H9 (cell line): ENCODE data around the gene HAVCR1. TPM values are rescaled to one million over a fixed set of nuclear protein-coding genes. Genes with fewer than 3 reads are reported as not detected.

Source experiments
- DNase-seq: peaks from one replicate; pipeline ENCODE4 v3.0.0-alpha.2; 2017
- H2AFZ ChIP-seq: one replicate; pipeline ENCODE4 v1.6.1; 2013; ENCODE audit warnings: mild to moderate bottlenecking, low read length, control low read depth, moderate library complexity
- H2AK5ac ChIP-seq: 2 replicates; pipeline ENCODE4 v1.6.1; 2013; ENCODE audit warnings: low read length, control low read depth, mixed read lengths; ENCODE audit not compliant: insufficient read length
- H2BK120ac ChIP-seq: one replicate; pipeline ENCODE4 v1.6.1; 2013; ENCODE audit warnings: low read depth, mild to moderate bottlenecking, low read length, control low read depth, inconsistent platforms; ENCODE audit not compliant: poor library complexity, severe bottlenecking
- H2BK12ac ChIP-seq: 2 replicates; pipeline ENCODE4 v1.6.1; 2013; ENCODE audit warnings: low read length, control low read depth, mixed read lengths, low read depth; ENCODE audit not compliant: insufficient read length
- H2BK15ac ChIP-seq: 2 replicates; pipeline ENCODE4 v1.6.1; 2013; ENCODE audit warnings: low read depth, low read length, control low read depth
- H2BK20ac ChIP-seq: one replicate; pipeline ENCODE4 v1.6.1; 2013; ENCODE audit warnings: low read depth, mild to moderate bottlenecking, low read length, control low read depth, inconsistent platforms; ENCODE audit not compliant: poor library complexity, severe bottlenecking
- H2BK5ac ChIP-seq: 2 replicates; pipeline ENCODE4 v1.6.1; 2013; ENCODE audit warnings: low read length, control low read depth, mixed read lengths; ENCODE audit not compliant: insufficient read length
- H3K14ac ChIP-seq: 2 replicates; pipeline ENCODE4 v1.6.1; 2013; ENCODE audit warnings: low read length, control low read depth; ENCODE audit not compliant: insufficient read depth
- H3K18ac ChIP-seq: 2 replicates; pipeline ENCODE4 v1.6.1; 2013; ENCODE audit warnings: low read depth, mild to moderate bottlenecking, mixed read lengths, low read length, control low read depth; ENCODE audit not compliant: insufficient read length
- H3K23ac ChIP-seq: 2 replicates; pipeline ENCODE4 v1.6.1; 2013; ENCODE audit warnings: low read length, control low read depth, mixed read lengths, low read depth; ENCODE audit not compliant: insufficient read length
- H3K23me2 ChIP-seq: 2 replicates; pipeline ENCODE4 v1.6.1; 2013; ENCODE audit warnings: low read depth, mild to moderate bottlenecking, mixed read lengths, low read length, control low read depth; ENCODE audit not compliant: insufficient read length, poor library complexity, severe bottlenecking
- H3K27ac ChIP-seq: 2 replicates; pipeline ENCODE4 v1.5.1; 2013; ENCODE audit warnings: low read length, control low read depth, mixed read lengths, low read depth; ENCODE audit not compliant: insufficient read length
- H3K27me3 ChIP-seq: 2 replicates; pipeline ENCODE4 v1.6.1; 2013; ENCODE audit warnings: low read length, control low read depth, inconsistent platforms; ENCODE audit not compliant: insufficient read depth
- H3K4ac ChIP-seq: 2 replicates; pipeline ENCODE4 v1.6.1; 2013; ENCODE audit warnings: low read depth, mild to moderate bottlenecking, control low read depth, inconsistent platforms, low read length, moderate library complexity
- H3K4me1 ChIP-seq: 2 replicates; pipeline ENCODE4 v1.6.1; 2013; ENCODE audit warnings: low read length, control low read depth, inconsistent platforms; ENCODE audit not compliant: insufficient read depth
- H3K4me2 ChIP-seq: 2 replicates; pipeline ENCODE4 v1.6.1; 2013; ENCODE audit warnings: low read length, control low read depth, mixed read lengths; ENCODE audit not compliant: insufficient read length, insufficient read depth
- H3K56ac ChIP-seq: 2 replicates; pipeline ENCODE4 v1.6.1; 2013; ENCODE audit warnings: low read depth, mild to moderate bottlenecking, mixed read lengths, low read length, control low read depth; ENCODE audit not compliant: insufficient read length
- H3K79me1 ChIP-seq: 2 replicates; pipeline ENCODE4 v1.6.1; 2013; ENCODE audit warnings: low read depth, mild to moderate bottlenecking, moderate library complexity, low read length, control low read depth, inconsistent platforms; ENCODE audit not compliant: insufficient read depth, poor library complexity, severe bottlenecking
- H3K79me2 ChIP-seq: 2 replicates; pipeline ENCODE4 v1.6.1; 2013; ENCODE audit warnings: low read length, control low read depth, inconsistent platforms; ENCODE audit not compliant: insufficient read depth
- H3K9ac ChIP-seq: 2 replicates; pipeline ENCODE4 v1.6.1; 2013; ENCODE audit warnings: low read length, control low read depth, mixed read lengths; ENCODE audit not compliant: insufficient read length; ENCODE audit errors: extremely low read depth
- H3K9me3 ChIP-seq: one replicate; pipeline ENCODE4 v1.6.1; 2013; ENCODE audit warnings: low read depth, low read length, inconsistent platforms; ENCODE audit not compliant: control insufficient read depth
- H3T11ph ChIP-seq: one replicate; pipeline ENCODE4 v1.6.1; 2013; ENCODE audit warnings: mild to moderate bottlenecking, low read length, control low read depth, inconsistent platforms
- H4K20me1 ChIP-seq: one replicate; pipeline ENCODE4 v1.6.1; 2013; ENCODE audit not compliant: control insufficient read depth, insufficient read length, insufficient read depth
- H4K5ac ChIP-seq: 2 replicates; pipeline ENCODE4 v1.6.1; 2013; ENCODE audit warnings: low read depth, mild to moderate bottlenecking, mixed read lengths, low read length, control low read depth; ENCODE audit not compliant: insufficient read length
- H4K8ac ChIP-seq: replicated peaks from 2 replicates; pipeline ENCODE4 v1.6.1; 2013; ENCODE audit warnings: low read length, control low read depth, mixed read lengths, low read depth; ENCODE audit not compliant: insufficient read length
- H4K91ac ChIP-seq: 2 replicates; pipeline ENCODE4 v1.6.1; 2013; ENCODE audit warnings: low read depth, mild to moderate bottlenecking, moderate library complexity, mixed read lengths, low read length, control low read depth; ENCODE audit not compliant: insufficient read length
- H3K27ac Mint-ChIP-seq, 3 experiments: 2 replicates in 2 of 3; 3 replicates in 1 of 3; pipeline ENCODE4 v1.8.0; 2020 to 2021; ENCODE audit warnings: mixed read lengths in 3 of 3, mild to moderate bottlenecking in 1 of 3, moderate library complexity in 1 of 3
- H3K27me3 Mint-ChIP-seq: 2 replicates; pipeline ENCODE4 v1.8.0; 2021; ENCODE audit warnings: low read depth, mild to moderate bottlenecking, moderate library complexity, mixed read lengths
- H3K36me3 Mint-ChIP-seq, 3 experiments: 2 replicates in 2 of 3; 3 replicates in 1 of 3; pipeline ENCODE4 v1.8.0; 2020 to 2021; ENCODE audit warnings: low read depth in 3 of 3, mixed read lengths in 3 of 3; ENCODE audit not compliant: insufficient read depth in 1 of 3
- H3K4me1 Mint-ChIP-seq, 2 experiments: 2 replicates each; pipeline ENCODE4 v1.8.0; 2020; ENCODE audit warnings: mixed read lengths in 2 of 2
- H3K4me3 Mint-ChIP-seq, 2 experiments: 2 replicates in 1 of 2; 3 replicates in 1 of 2; pipeline ENCODE4 v1.8.0; 2020 to 2021; ENCODE audit warnings: mild to moderate bottlenecking in 2 of 2, mixed read lengths in 2 of 2, moderate library complexity in 1 of 2
- H3K9me3 Mint-ChIP-seq, 2 experiments: 2 replicates in 1 of 2; 3 replicates in 1 of 2; pipeline ENCODE4 v1.8.0; 2020; ENCODE audit warnings: mild to moderate bottlenecking in 2 of 2, mixed read lengths in 2 of 2, moderate library complexity in 1 of 2
- WGBS: extraction: QIAGEN DNeasy Blood & Tissue Kit; methylation state at CpG from one replicate; pipeline ENCODE4 v1.1.7; 2013; ENCODE audit warnings: missing lambda C conversion rate, low lambda C conversion rate, mixed read lengths; ENCODE audit not compliant: insufficient read length; ENCODE audit errors: extremely low coverage; 5-methylcytosine and 5-hydroxymethylcytosine counted together
- total RNA-seq: library from RNA; stranded (reverse); gene quantifications from 2 replicates; pipeline ENCODE4 v1.2.1, GENCODE V29; 2021
- TF ChIP-seq, protein P1 (sequence below): fragments of 200-600 bp; sonication (generic); conservative IDR thresholded peaks from 3 replicates; pipeline ENCODE4 v1.8.0; 2021; ENCODE audit warnings: antibody characterized with exemption, mild to moderate bottlenecking

HAVCR1 gene
- total RNA-seq, 1 experiment from 2014 or later, result not detected

DNA sequence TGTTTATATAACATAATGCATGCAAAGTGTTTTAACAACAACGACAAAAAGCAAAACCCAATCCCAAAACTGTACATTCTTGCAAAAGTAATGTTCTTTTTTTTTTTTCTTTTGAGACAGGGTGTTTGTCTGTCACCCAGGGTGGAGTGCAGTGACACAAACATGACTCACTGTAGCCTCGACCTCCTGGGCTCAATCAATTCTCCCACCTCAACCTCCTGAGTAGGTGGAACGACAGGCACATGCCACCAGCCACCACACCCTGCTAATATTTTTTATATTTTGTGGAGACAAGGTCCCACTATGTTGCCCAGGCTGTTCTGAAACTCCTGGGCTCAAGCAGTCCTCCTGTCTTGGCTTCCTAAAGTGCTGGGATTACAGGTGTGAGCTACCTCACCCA, 13.6 kb upstream of the HAVCR1 start:
- no peak overlapping the region for H3T11ph ChIP-seq
- H4K8ac ChIP-seq, result no peak overlapping the region
- WGBS, result no CpG with 5 or more reads among the region's 3 CpGs
- H3K4ac ChIP-seq, result no peak overlapping the region
- H2AFZ ChIP-seq, result no peak overlapping the region
- no peaks in the 10 kb centered on the region for H3K36me3 Mint-ChIP-seq
- TF ChIP-seq, protein P1, sequence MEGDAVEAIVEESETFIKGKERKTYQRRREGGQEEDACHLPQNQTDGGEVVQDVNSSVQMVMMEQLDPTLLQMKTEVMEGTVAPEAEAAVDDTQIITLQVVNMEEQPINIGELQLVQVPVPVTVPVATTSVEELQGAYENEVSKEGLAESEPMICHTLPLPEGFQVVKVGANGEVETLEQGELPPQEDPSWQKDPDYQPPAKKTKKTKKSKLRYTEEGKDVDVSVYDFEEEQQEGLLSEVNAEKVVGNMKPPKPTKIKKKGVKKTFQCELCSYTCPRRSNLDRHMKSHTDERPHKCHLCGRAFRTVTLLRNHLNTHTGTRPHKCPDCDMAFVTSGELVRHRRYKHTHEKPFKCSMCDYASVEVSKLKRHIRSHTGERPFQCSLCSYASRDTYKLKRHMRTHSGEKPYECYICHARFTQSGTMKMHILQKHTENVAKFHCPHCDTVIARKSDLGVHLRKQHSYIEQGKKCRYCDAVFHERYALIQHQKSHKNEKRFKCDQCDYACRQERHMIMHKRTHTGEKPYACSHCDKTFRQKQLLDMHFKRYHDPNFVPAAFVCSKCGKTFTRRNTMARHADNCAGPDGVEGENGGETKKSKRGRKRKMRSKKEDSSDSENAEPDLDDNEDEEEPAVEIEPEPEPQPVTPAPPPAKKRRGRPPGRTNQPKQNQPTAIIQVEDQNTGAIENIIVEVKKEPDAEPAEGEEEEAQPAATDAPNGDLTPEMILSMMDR, result no peak
- no peak overlapping the region for H3K18ac ChIP-seq
- H3K9me3 ChIP-seq, result no peaks in the 10 kb centered on the region
- H2BK20ac ChIP-seq, result no peak overlapping the region
- H4K20me1 ChIP-seq, result no peaks in the 10 kb centered on the region
- H3K4me2 ChIP-seq, result no peak overlapping the region
- no peak overlapping the region for H4K91ac ChIP-seq
- no peak overlapping the region for H3K9ac ChIP-seq
- no peaks in the 10 kb centered on the region for H3K79me2 ChIP-seq
- no peaks in the 10 kb centered on the region for H3K23me2 ChIP-seq
- H2BK15ac ChIP-seq, result no peak overlapping the region
- no peak overlapping the region for H2BK12ac ChIP-seq
- no peak overlapping the region for H2BK120ac ChIP-seq
- H3K14ac ChIP-seq, result no peak overlapping the region
- no peaks in the 10 kb centered on the region for H3K27me3 ChIP-seq
- H3K9me3 Mint-ChIP-seq, result no peaks in the 10 kb centered on the region
- H2BK5ac ChIP-seq, result no peak overlapping the region
- H3K4me1 ChIP-seq, result no peaks in the 10 kb centered on the region
- H3K4me3 Mint-ChIP-seq, result no peak overlapping the region
- peaks cover 0 to 4% of the 10 kb centered on the region in 2 experiments; a peak in 1 of 4 replicates for H3K4me1 Mint-ChIP-seq
- H3K56ac ChIP-seq, result no peak overlapping the region
- no peaks in the 10 kb centered on the region for H3K27me3 Mint-ChIP-seq
- H3K79me1 ChIP-seq, result no peaks in the 10 kb centered on the region
- no peak overlapping the region for H3K27ac ChIP-seq
- no peak overlapping the region for H3K27ac Mint-ChIP-seq
- no peak overlapping the region for H4K5ac ChIP-seq
- no peak overlapping the region for H3K23ac ChIP-seq
- H2AK5ac ChIP-seq, result no peak overlapping the region
- DNase-seq, result no peak
